Psoas muscle (tissue), 8 donors: ENCODE results near the gene LMO7. TPM values are rescaled to one million over a fixed set of nuclear protein-coding genes. Genes with fewer than 3 reads are reported as not detected.

Source experiments
- ATAC-seq, 4 donors: fragments of 200-7000 bp; cut with Tn5 transposase; one replicate each; pipeline ENCODE4 v1.9.1; 2020; ENCODE audit warnings: moderate library complexity in 3 of 4, mild to moderate bottlenecking in 2 of 4
- DNase-seq, 2 donors: peaks; one replicate each; pipeline ENCODE4 v3.0.0-alpha.2; 2020
- H3K27ac ChIP-seq: fragments of 200-600 bp; one replicate; pipeline ENCODE4 v1.8.0; 2022
- H3K27me3 ChIP-seq, 3 donors: fragments of 200-600 bp in 1 of 3; one replicate each; pipeline versions ENCODE4 v1.6.1 to v1.8.0; 2013 to 2022; ENCODE audit warnings: low read length in 2 of 3, mild to moderate bottlenecking in 2 of 3, moderate library complexity in 1 of 3; ENCODE audit not compliant: insufficient read depth in 3 of 3
- H3K36me3 ChIP-seq, 2 donors: fragments of 200-600 bp in 1 of 2; one replicate each; pipeline versions ENCODE4 v1.6.1 to v1.8.0; 2013 to 2022; ENCODE audit warnings: low read depth in 1 of 2, mild to moderate bottlenecking in 1 of 2, moderate library complexity in 1 of 2; ENCODE audit not compliant: insufficient read depth in 1 of 2
- H3K4me1 ChIP-seq: fragments of 200-600 bp; one replicate; pipeline ENCODE4 v1.8.0; 2022
- H3K4me3 ChIP-seq: fragments of 200-600 bp; one replicate; pipeline ENCODE4 v1.8.0; 2022; ENCODE audit warnings: mild to moderate bottlenecking
- H3K9me3 ChIP-seq: fragments of 200-600 bp; one replicate; pipeline ENCODE4 v1.8.0; 2022
- CTCF ChIP-seq: fragments of 200-600 bp; IDR thresholded peaks from one replicate; pipeline ENCODE4 v1.8.0; 2022; ENCODE audit warnings: antibody characterized with exemption
- WGBS, 3 donors: extraction: QIAGEN DNeasy Blood & Tissue Kit; methylation state at CpG; one replicate each; pipeline versions ENCODE4 v1.1.6 to v1.1.7; 2013; 5-methylcytosine and 5-hydroxymethylcytosine counted together
- intact Hi-C, 2 donors: fragments of 100-400 bp; cut with DNase I; formaldehyde crosslinking; loops; one replicate each; pipeline versions ENCODE4 v1.11.0 to v1.14.2; 2022
- polyA plus RNA-seq, 3 donors: library from polyadenylated mRNA; stranded (reverse); fragments of 200-250 nt; gene quantifications; one replicate each; pipeline ENCODE4 v1.2.3, GENCODE V29; 2013
- total RNA-seq, 4 donors: library from RNA; stranded (reverse); fragmentation: NEBNext Ultra II Directional in 2 of 4; extraction: Animal tissue kit (Norgen Biotek cat#: 25700) in 2 of 4; gene quantifications; one replicate each; pipeline versions ENCODE4 v1.2.1 to v1.2.4, GENCODE V29; 2021 to 2023
- donor health status: healthy with polysubstance abuse.
- donor health status: DM: no; HTN: no; CAD: no; lungs with moderate emphysema.
- donor health status: Bipolar disorder and iron deficiency.
- donor health status: healthy.
- donor health status: DM: yes; HTN: yes; CAD: no.
- donor health status: DM: no; HTN: no; CAD: no.
- donor health status: DM: no; HTN: no; CAD: no.
- donor health status: DM: yes; HTN: yes; CAD: no.

LMO7 gene
- total and polyA plus RNA-seq, 7 donors: 15.3 to 271 (median 97.9) TPM

GRCh38 chr13:75763512-75763911 is 127.4 kb downstream of the LMO7 start:
- H3K27ac ChIP-seq: peak overlapping the region; percentile 89
- H3K4me3 ChIP-seq: peak overlapping the region; percentile 69
- WGBS, 3 donors: 36 to 46% (median 37%) methylated on average over 3 of the region's 3 CpGs

GRCh38 chr13:75764251-75764925 is 128.3 kb downstream of the LMO7 start:
- H3K9me3 ChIP-seq: no peaks in the 10 kb centered on the region
- H3K36me3 ChIP-seq: no peaks in the 10 kb centered on the region
- 39 to 52% (median 39%) methylated on average over 2 of the region's 2 CpGs for WGBS, 3 donors
- DNase-seq (no peak), ATAC-seq (peak in 1 of 4 donors; percentile 13)
- H3K27me3 ChIP-seq: no peaks in the 10 kb centered on the region
- H3K27ac ChIP-seq: peak overlapping the region; percentile 89
- no peak for TF ChIP-seq CTCF
- peak overlapping the region; percentile 69 for H3K4me3 ChIP-seq
- peaks cover 45% of the 10 kb centered on the region for H3K4me1 ChIP-seq
- intact Hi-C loops: loop anchor here in 1 of 2 donors (5.0 kb wide), 1 partner anchor 38 kb away; no protein-coding TSS in a partner anchor

More at GRCh38 chr13:75763512-75763911, 127.4 kb downstream of the LMO7 start:
- no peaks in the 10 kb centered on the region for H3K27me3 ChIP-seq
- intact Hi-C loops: loop anchor here in 1 of 2 donors (2.0 to 5.0 kb wide), 2 partner anchors 39 to 67 kb away; no protein-coding TSS in a partner anchor
- no peak for TF ChIP-seq CTCF
- H3K4me1 ChIP-seq: peaks cover 39% of the 10 kb centered on the region
- no peaks in the 10 kb centered on the region for H3K9me3 ChIP-seq
- no peaks in the 10 kb centered on the region for H3K36me3 ChIP-seq
- DNase-seq: no peak
- no peak for ATAC-seq

- WGBS, 3 donors: 49 to 54% (median 50%) methylated on average over 3 of the region's 3 CpGs
- Histone ChIP-seq H3K9me3 (no peaks in the 10 kb centered on the region), H3K27me3 (no peaks in the 10 kb centered on the region), H3K4me3 (peak overlapping the region; percentile 69), H3K4me1 (peaks cover 47% of the 10 kb centered on the region), H3K36me3 (no peaks in the 10 kb centered on the region), H3K27ac (peak overlapping the region; percentile 89)
- intact Hi-C loops: loop anchor here in 1 of 2 donors (5.0 kb wide), 1 partner anchor 37 kb away; no protein-coding TSS in a partner anchor
- no peak for TF ChIP-seq CTCF
- DNase-seq (no peak), ATAC-seq (no peak)
Observed at GRCh38 chr13:75764926-75765310, 128.8 kb downstream of the LMO7 start.

GRCh38 chr13:75766636-75767035 is 130.5 kb downstream of the LMO7 start:
- no peaks in the 10 kb centered on the region for H3K36me3 ChIP-seq
- DNase-seq (no peak), ATAC-seq (no peak)
- H3K4me1 ChIP-seq: peaks cover 64% of the 10 kb centered on the region
- H3K4me3 ChIP-seq: peak overlapping the region; percentile 69
- H3K9me3 ChIP-seq: no peaks in the 10 kb centered on the region
- TF ChIP-seq CTCF: no peak
- no peaks in the 10 kb centered on the region for H3K27me3 ChIP-seq
- intact Hi-C loops: no loop called here
- peak overlapping the region; percentile 89 for H3K27ac ChIP-seq
- WGBS, 3 donors: 61 to 75% (median 62%) methylated on average over 2 of the region's 2 CpGs
